Stomach (tissue), 4 donors: ENCODE results near the gene CTNNA3.

Source experiments
- CTCF ChIP-seq, 7 experiments: fragments of 450-650 bp in 4 of 7; fragments of 200-600 bp in 3 of 7; sonication (generic) in 3 of 7; IDR thresholded peaks; one replicate each; pipeline ENCODE4 v1.5.1; 2016 to 2019; ENCODE audit warnings: antibody characterized with exemption in 7 of 7, control low read depth in 2 of 7, mild to moderate bottlenecking in 1 of 7
- EP300 ChIP-seq: sonication (generic); formaldehyde crosslinking; IDR thresholded peaks from one replicate; pipeline ENCODE4 v1.6.1; 2017; ENCODE audit warnings: antibody characterized with exemption
- POLR2A ChIP-seq, 4 donors: fragments of 450-650 bp; IDR thresholded peaks; one replicate each; pipeline ENCODE4 v1.6.1; 2016; ENCODE audit warnings: antibody characterized with exemption in 4 of 4, control low read depth in 2 of 4, mild to moderate bottlenecking in 1 of 4, moderate library complexity in 1 of 4
- POLR2AphosphoS5 ChIP-seq, 3 donors: sonication (generic); formaldehyde crosslinking; IDR thresholded peaks; one replicate each; pipeline ENCODE4 v1.6.1; 2016; ENCODE audit warnings: antibody characterized with exemption in 3 of 3

- TF ChIP-seq POLR2AphosphoS5 (IDR thresholded peaks at IDR 0.05) (no peak), EP300 (no peak), CTCF (IDR thresholded peaks at IDR 0.05) (no peak), POLR2A (IDR thresholded peaks at IDR 0.05) (no peak)
Measured at GRCh38 chr10:66071907-66072306, 1624.1 kb downstream of the CTNNA3 start.
